Measurements from ENCODE around the gene GALNT16. TPM values are rescaled to one million over a fixed set of nuclear protein-coding genes. Genes with fewer than 3 reads are reported as not detected.

Gene GALNT16
- total and polyA plus RNA-seq, 2 of the 8 experiments (the other 6 are each of a cell fraction or from before 2014, with no cell fraction given): 5.4 to 6.3 TPM

DNA sequence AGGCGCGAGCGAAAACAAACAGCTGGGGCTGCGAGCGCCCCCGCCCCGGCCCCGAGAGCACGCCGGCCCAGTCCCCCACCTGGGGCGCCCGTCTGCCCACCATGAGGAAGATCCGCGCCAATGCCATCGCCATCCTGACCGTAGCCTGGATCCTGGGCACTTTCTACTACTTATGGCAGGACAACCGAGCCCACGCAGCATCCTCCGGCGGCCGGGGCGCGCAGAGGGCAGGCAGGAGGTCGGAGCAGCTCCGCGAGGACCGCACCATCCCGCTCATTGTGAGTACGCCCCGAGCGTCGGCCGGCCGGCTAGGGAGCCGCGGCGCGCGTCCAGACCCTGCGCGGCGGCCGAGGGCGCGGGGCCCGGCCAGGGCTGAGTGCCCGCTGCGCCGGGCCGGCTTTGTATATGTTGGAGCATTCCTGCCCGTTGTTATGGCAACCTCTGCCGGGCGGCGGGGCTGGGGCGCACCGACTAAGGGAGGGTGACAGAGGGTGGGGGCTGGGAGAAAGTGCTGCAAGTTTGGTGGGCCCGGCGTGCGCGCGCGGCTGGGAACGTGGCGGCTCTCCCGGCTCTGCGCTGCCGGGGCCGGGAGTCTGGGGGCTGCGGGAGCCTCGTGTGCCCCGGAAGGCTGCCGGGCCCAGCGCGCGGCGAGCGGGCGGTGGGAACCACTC lies 367 bp downstream of the GALNT16 start (continued):
- TF ChIP-seq HDAC2 (IDR thresholded peaks at IDR 0.05; ENCODE audit: borderline replicate concordance in 1 of 2, low read depth in 2 of 2, low read length in 2 of 2) (no peak; a peak in 1 of 4 replicates), PHF8 (conservative IDR thresholded peaks at IDR 0.05; ENCODE audit: low read depth, low read length) (no peak), CBX5 (IDR thresholded peaks at IDR 0.05; ENCODE audit: low read depth, low read length) (no peak), SP2 (IDR thresholded peaks at IDR 0.05; ENCODE audit: low read length) (no peak), EZH2 (IDR thresholded peaks at IDR 0.05; ENCODE audit: low read depth, low read length, severe bottlenecking) (no peak), TEAD4 (IDR thresholded peaks at IDR 0.05; ENCODE audit: low read depth, low read length) (peak; percentile 24; the same call in 1 of the 2 replicates)

Measured in H1 (cell line).